Pancreas (tissue), 10 donors: ENCODE data around the gene MEIKIN. TPM values are rescaled to one million over a fixed set of nuclear protein-coding genes. Genes with fewer than 3 reads are reported as not detected.

Experiments
- ATAC-seq, 4 donors: fragments of 200-7000 bp; cut with Tn5 transposase; one replicate each; pipeline versions ENCODE4 v1.8.0 to v1.9.1; 2020; ENCODE audit warnings: mild to moderate bottlenecking in 4 of 4, moderate library complexity in 4 of 4
- DNase-seq, 6 donors: peaks; one replicate each; pipeline ENCODE4 v3.0.0-alpha.2; 2020
- FAIRE-seq: peaks from 2 replicates; lab custom pipeline; 2012; peaks lifted over from hg19 to GRCh38; lab: Jason Lieb, UNC
- H3K27ac ChIP-seq, 4 donors: fragments of 200-600 bp; sonication (generic); 1 replicate in 3 of 4; 2 replicates in 1 of 4; pipeline versions ENCODE4 v1.5.0 to v1.8.0; 2020
- H3K27me3 ChIP-seq, 4 donors: fragments of 200-600 bp; one replicate each; pipeline ENCODE4 v1.8.0; 2021
- H3K36me3 ChIP-seq, 3 donors: fragments of 200-600 bp; sonication (generic) in 1 of 3; one replicate each; pipeline versions ENCODE4 v1.5.0 to v1.8.0; 2020 to 2021
- H3K4me1 ChIP-seq, 3 donors: fragments of 200-600 bp; one replicate each; pipeline ENCODE4 v1.8.0; 2021
- H3K4me3 ChIP-seq, 4 donors: fragments of 200-600 bp; sonication (generic) in 2 of 4; one replicate each; pipeline versions ENCODE4 v1.5.0 to v1.8.0; 2020 to 2021
- H3K9me3 ChIP-seq, 4 donors: fragments of 200-600 bp; one replicate each; pipeline ENCODE4 v1.8.0; 2021
- CTCF ChIP-seq, 4 donors: fragments of 200-600 bp; sonication (generic) in 3 of 4; IDR thresholded peaks; one replicate each; pipeline versions ENCODE4 v1.5.0 to v1.8.0; 2021; ENCODE audit warnings: antibody characterized with exemption in 4 of 4
- WGBS, 2 donors: extraction: QIAGEN DNeasy Blood & Tissue Kit; methylation state at CpG; one replicate each; pipeline ENCODE4 v1.1.7; 2013; 5-methylcytosine and 5-hydroxymethylcytosine counted together
- intact Hi-C, 3 donors: fragments of 100-400 bp; cut with DNase I; formaldehyde crosslinking; loops; one replicate each; pipeline versions ENCODE4 v1.11.1 to v1.14.2; 2022
- polyA plus RNA-seq, 2 donors: library from polyadenylated mRNA; stranded (reverse); fragments of 200-250 nt; gene quantifications; one replicate each; pipeline ENCODE4 v1.2.3, GENCODE V29; 2013
- total RNA-seq, 6 donors: library from RNA; stranded (reverse); fragmentation: NEBNext Ultra II Directional in 4 of 6; extraction: Animal tissue kit (Norgen Biotek cat#: 25700) in 4 of 6; gene quantifications; one replicate each; pipeline versions ENCODE4 v1.2.1 to v1.2.4, GENCODE V29; 2021 to 2023
- donor health status: healthy with polysubstance abuse.
- donor health status: DM: no; HTN: no; CAD: no; lungs with moderate emphysema.
- donor health status: DM: no; HTN: no; CAD: no.
- donor health status: control.
- donor health status: control.
- donor health status: Bipolar disorder and iron deficiency.
- donor health status: DM: yes; HTN: yes; CAD: no.
- donor health status: DM: no; HTN: no; CAD: no.
- donor health status: DM: no; HTN: no; CAD: no.
- donor health status: DM: yes; HTN: yes; CAD: no.

MEIKIN gene
- total and polyA plus RNA-seq, 8 donors, result 1.2 TPM; not detected in 7

- TF ChIP-seq CTCF (IDR thresholded peaks at IDR 0.05), result no peak
- peaks cover 6 to 15% (median 11%) of the 10 kb centered on the region in 3 donors for H3K4me1 ChIP-seq
- H3K27ac ChIP-seq, result no peak overlapping the region
- ATAC-seq, result no peak
- no peak for FAIRE-seq
- no peak for DNase-seq
- H3K4me3 ChIP-seq, result no peak overlapping the region
- H3K36me3 ChIP-seq, result no peaks in the 10 kb centered on the region
- intact Hi-C loops, result loop anchor here in 1 of 3 donors (10.0 kb wide), 1 partner anchor 188 kb away; no protein-coding TSS in a partner anchor
- WGBS, 2 donors, result 85 to 95% methylated on average over 5 of the region's 5 CpGs
- H3K9me3 ChIP-seq, result no peaks in the 10 kb centered on the region
- H3K27me3 ChIP-seq, result no peaks in the 10 kb centered on the region
Observed at GRCh38 chr5:131992370-131992769, 46.9 kb upstream of the MEIKIN start.

DNA sequence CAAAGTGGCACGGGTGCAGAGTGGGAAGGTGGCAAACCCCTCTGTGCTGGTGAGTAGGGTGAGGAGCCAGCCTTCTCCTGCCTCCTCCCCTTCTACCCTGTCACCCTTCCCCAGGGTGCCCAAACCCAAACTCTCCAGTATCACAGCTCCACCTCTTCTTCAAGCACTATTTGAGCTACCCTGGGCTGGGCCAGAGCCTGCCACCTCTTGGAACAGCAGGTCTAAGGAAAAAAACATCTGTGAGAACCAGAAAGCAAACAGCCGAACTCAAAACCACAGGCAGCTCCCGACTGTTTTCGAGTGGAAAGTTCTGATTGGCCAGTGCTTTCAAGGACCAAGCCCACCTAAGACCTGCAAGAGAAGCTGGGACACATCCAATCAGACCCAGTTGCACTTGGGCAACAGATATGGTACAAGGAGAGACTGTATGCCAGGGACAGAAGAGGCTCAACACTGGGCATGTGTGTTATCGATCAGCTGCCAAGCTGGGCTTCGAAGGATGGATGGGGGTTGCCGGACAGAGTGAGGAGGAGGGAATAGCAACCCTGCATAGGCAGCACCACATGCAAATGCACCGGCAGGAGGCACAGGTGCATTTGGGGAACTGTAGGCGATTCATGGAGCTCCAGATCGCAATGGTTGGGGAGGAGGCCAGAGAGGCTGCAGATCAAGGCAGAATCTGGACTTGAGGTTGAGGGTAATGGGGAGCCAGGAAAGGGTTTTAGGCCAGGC lies 46.3 kb upstream of the MEIKIN start:
- no peak for TF ChIP-seq CTCF (IDR thresholded peaks at IDR 0.05)
- ATAC-seq, result peak in 2 of 4 donors; percentile 54 to 63
- WGBS, 2 donors, result 42 to 57% methylated on average over 9 to 10 of the region's 10 CpGs
- no peak overlapping the region for H3K27ac ChIP-seq
- DNase-seq, result peak in 1 of 6 donors; percentile 23
- no peak overlapping the region for H3K4me3 ChIP-seq
- peaks cover under 1 to 9% (median 6%) of the 10 kb centered on the region in 3 donors for H3K4me1 ChIP-seq
- intact Hi-C loops, result loop anchor here in 1 of 3 donors (10.0 kb wide), 1 partner anchor 187 kb away; no protein-coding TSS in a partner anchor
- no peaks in the 10 kb centered on the region for H3K36me3 ChIP-seq
- H3K9me3 ChIP-seq, result no peaks in the 10 kb centered on the region
- H3K27me3 ChIP-seq, result no peaks in the 10 kb centered on the region
- no peak for FAIRE-seq

GRCh38 chr5:131990716-131991115 lies 45.3 kb upstream of the MEIKIN start:
- FAIRE-seq (no peak), DNase-seq (peak in 2 of 6 donors; percentile 28 to 29), ATAC-seq (no peak)
- Histone ChIP-seq H3K4me3 (no peak overlapping the region), H3K27me3 (no peaks in the 10 kb centered on the region), H3K4me1 (peaks cover 0 to under 1% (median 0%) of the 10 kb centered on the region in 3 donors), H3K9me3 (no peaks in the 10 kb centered on the region), H3K27ac (no peak overlapping the region), H3K36me3 (no peaks in the 10 kb centered on the region)
- TF ChIP-seq CTCF (IDR thresholded peaks at IDR 0.05), result no peak
- 96 to 99% methylated on average over 13 of the region's 13 CpGs for WGBS, 2 donors
- intact Hi-C loops, result loop anchor here in 1 of 3 donors (10.0 kb wide), 1 partner anchor 186 kb away; no protein-coding TSS in a partner anchor

DNA sequence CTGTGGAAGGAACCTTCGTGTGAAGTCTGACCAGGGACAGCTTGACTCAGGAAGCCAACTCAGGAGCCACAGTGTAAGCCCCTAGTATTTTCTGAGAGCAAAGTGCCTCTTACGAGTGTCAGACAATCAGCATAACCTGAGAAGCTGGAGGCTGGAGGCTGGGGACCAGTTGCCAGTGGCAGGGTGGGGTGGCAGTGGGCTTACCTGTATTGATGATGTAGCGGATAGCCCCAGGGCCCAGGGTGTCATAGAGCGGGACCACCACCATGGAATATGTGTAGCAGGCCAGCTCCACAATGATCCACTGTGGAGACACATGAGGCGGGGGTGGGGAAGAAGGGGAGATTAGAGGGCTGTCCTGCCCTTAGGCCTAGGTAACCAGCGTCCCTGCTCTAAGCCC lies 43.1 kb upstream of the MEIKIN start:
- TF ChIP-seq CTCF (IDR thresholded peaks at IDR 0.05), result no peak
- Histone ChIP-seq H3K27me3 (no peaks in the 10 kb centered on the region), H3K9me3 (no peaks in the 10 kb centered on the region), H3K36me3 (no peaks in the 10 kb centered on the region), H3K4me3 (no peak overlapping the region), H3K4me1 (no peaks in the 10 kb centered on the region), H3K27ac (no peak overlapping the region)
- intact Hi-C loops, result no loop called here
- 89 to 92% methylated on average over 6 of the region's 6 CpGs for WGBS, 2 donors
- ATAC-seq, result no peak
- DNase-seq, result peak in 2 of 6 donors; percentile 27 to 29
- FAIRE-seq, result no peak

- Histone ChIP-seq H3K27ac (no peak overlapping the region), H3K36me3 (no peaks in the 10 kb centered on the region), H3K4me1 (no peaks in the 10 kb centered on the region), H3K4me3 (no peak overlapping the region), H3K9me3 (no peaks in the 10 kb centered on the region), H3K27me3 (no peaks in the 10 kb centered on the region)
- intact Hi-C loops, result no loop called here
- no peak for ATAC-seq
- no peak for TF ChIP-seq CTCF (IDR thresholded peaks at IDR 0.05)
- WGBS, 2 donors, result 69 to 84% methylated on average over 3 of the region's 3 CpGs
- no peak for FAIRE-seq
- DNase-seq, result peak in 2 of 6 donors; percentile 23 to 35
Observed at GRCh38 chr5:131987251-131987650, 41.8 kb upstream of the MEIKIN start.
